K562 (cell line): ENCODE data around the gene SV2A. TPM values are rescaled to one million over a fixed set of nuclear protein-coding genes. Genes with fewer than 3 reads are reported as not detected.
A peak's percentile ranks its signal among the peaks of the same experiment; 100 is the strongest.

Experiments
- ARHGAP35 ChIP-seq: fragments of 450-650 bp; IDR thresholded peaks from 2 replicates; pipeline ENCODE4 v1.6.1; 2018; ENCODE audit not compliant: partially characterized antibody
- CBFB ChIP-seq: sonication (generic); formaldehyde crosslinking; IDR thresholded peaks from 2 replicates; pipeline ENCODE4 v1.4.0; 2020; ENCODE audit warnings: mild to moderate bottlenecking, missing genetic modification reagents
- CHD2 ChIP-seq: IDR thresholded peaks from 2 replicates; pipeline ENCODE4 v1.6.1; 2011; ENCODE audit warnings: low read depth, low read length
- FOXA1 ChIP-seq: fragments of 450-650 bp; IDR thresholded peaks from 2 replicates; pipeline ENCODE4 v1.6.1; 2016; ENCODE audit warnings: mild to moderate bottlenecking, borderline replicate concordance
- KDM1A ChIP-seq, 2 experiments: fragments of 450-650 bp; IDR thresholded peaks; 2 replicates each; pipeline ENCODE4 v1.6.1; 2016; ENCODE audit warnings: mild to moderate bottlenecking in 2 of 2
- MECOM ChIP-seq: fragments of 250-450 bp; sonication (Bioruptor Pico); IDR thresholded peaks from 2 replicates; pipeline ENCODE4 v1.8.0; 2022; ENCODE audit warnings: inconsistent platforms
- MYNN ChIP-seq, 2 experiments: sonication (generic); formaldehyde crosslinking in 1 of 2; IDR thresholded peaks; 2 replicates each; pipeline versions ENCODE4 v1.5.0 to v1.6.1; 2016 to 2020; ENCODE audit warnings: antibody characterized with exemption in 1 of 2, missing genetic modification reagents in 1 of 2
- PRMT5 ChIP-seq: sonication (generic); formaldehyde crosslinking; IDR thresholded peaks from 2 replicates; pipeline ENCODE4 v1.5.0; 2020; ENCODE audit warnings: missing genetic modification reagents
- RHOXF2B ChIP-seq: fragments of 250-450 bp; sonication (Bioruptor Pico); conservative IDR thresholded peaks from 2 replicates; pipeline ENCODE4 v1.5.1; 2021
- SIN3A ChIP-seq, 2 experiments: fragments of 150-350 bp in 1 of 2; IDR thresholded peaks; 2 replicates each; pipeline ENCODE4 v1.6.1; 2011 to 2016; ENCODE audit warnings: borderline replicate concordance in 2 of 2, low read depth in 2 of 2, low read length in 2 of 2, mild to moderate bottlenecking in 2 of 2, moderate library complexity in 2 of 2; ENCODE audit not compliant: control insufficient read depth in 1 of 2
- TAF9B ChIP-seq: fragments of 450-650 bp; IDR thresholded peaks from 2 replicates; pipeline ENCODE4 v1.6.1; 2018; ENCODE audit warnings: mild to moderate bottlenecking; ENCODE audit not compliant: partially characterized antibody
- WHSC1 ChIP-seq: IDR thresholded peaks from one replicate; pipeline ENCODE4 v1.6.1; 2012; ENCODE audit warnings: low read length, control low read depth, inconsistent platforms
- XRCC3 ChIP-seq: fragments of 450-650 bp; IDR thresholded peaks from 2 replicates; pipeline ENCODE4 v1.6.1; 2017; ENCODE audit warnings: mild to moderate bottlenecking, moderate library complexity
- ZNF174 ChIP-seq: fragments of 250-450 bp; sonication (Bioruptor Pico); IDR thresholded peaks from 2 replicates; pipeline ENCODE4 v1.4.0; 2020; ENCODE audit warnings: mild to moderate bottlenecking
- ZNF24 ChIP-seq: fragments of 450-650 bp; IDR thresholded peaks from 2 replicates; pipeline ENCODE4 v1.6.1; 2016
- ZNF253 ChIP-seq: fragments of 250-450 bp; sonication (Bioruptor Pico); conservative IDR thresholded peaks from 2 replicates; pipeline ENCODE4 v1.6.1; 2021; ENCODE audit warnings: mild to moderate bottlenecking
- ZNF77 ChIP-seq: fragments of 250-450 bp; sonication (Bioruptor Pico); IDR thresholded peaks from 2 replicates; pipeline ENCODE4 v1.5.0; 2020
- polyA plus RNA-seq, 8 experiments: library from polyadenylated mRNA; depleted of rRNA in 4 of 8; stranded (reverse) in 5 of 8; unstranded in 3 of 8; fragments of >200 nt; fragmentation: Nextera tagmentation in 2 of 8; fragmentation: Illumina TruSeq in 1 of 8; extraction: Ambion mirVana in 2 of 8; extraction: Trizol in 1 of 8; gene quantifications; 2 replicates each; pipeline versions ENCODE4 v1.2.1 to v1.2.3, GENCODE V29; 2011 to 2014; ENCODE audit warnings: inconsistent platforms in 1 of 8, missing spikeins in 1 of 8
- total RNA-seq, 7 experiments: library from RNA; depleted of rRNA in 6 of 7; stranded (reverse); fragments of >200 nt in 6 of 7; fragmentation: Illumina TruSeq in 2 of 7; extraction: Trizol in 2 of 7; gene quantifications; 2 replicates each; pipeline versions ENCODE4 v1.2.1 to v1.2.3, GENCODE V29; 2011 to 2021; ENCODE audit warnings: low replicate concordance in 1 of 7
- TF ChIP-seq, protein P1 (sequence below): sonication (generic); formaldehyde crosslinking; IDR thresholded peaks from 2 replicates; pipeline ENCODE4 v1.8.1; 2023; ENCODE audit warnings: missing genetic modification reagents, mild to moderate bottlenecking, borderline replicate concordance
- TF ChIP-seq, protein P2 (sequence below): sonication (generic); formaldehyde crosslinking; IDR thresholded peaks from 2 replicates; pipeline ENCODE4 v1.9.0; 2022; ENCODE audit warnings: mild to moderate bottlenecking, missing genetic modification reagents
- TF ChIP-seq, protein P3 (sequence below): sonication (generic); formaldehyde crosslinking; IDR thresholded peaks from 2 replicates; pipeline ENCODE4 v1.8.0; 2022; ENCODE audit warnings: missing genetic modification reagents, mild to moderate bottlenecking, moderate library complexity, borderline replicate concordance
- TF ChIP-seq, protein P4 (sequence below): sonication (generic); formaldehyde crosslinking; IDR thresholded peaks from 2 replicates; pipeline ENCODE4 v1.4.0; 2020; ENCODE audit warnings: mild to moderate bottlenecking, missing genetic modification reagents

SV2A gene
- total and polyA plus RNA-seq, 9 of the 15 experiments (the other 6 are each of a cell fraction or from before 2014, with no cell fraction given), result 0.07 to 0.22 (median 0.11) TPM; not detected in 1

DNA sequence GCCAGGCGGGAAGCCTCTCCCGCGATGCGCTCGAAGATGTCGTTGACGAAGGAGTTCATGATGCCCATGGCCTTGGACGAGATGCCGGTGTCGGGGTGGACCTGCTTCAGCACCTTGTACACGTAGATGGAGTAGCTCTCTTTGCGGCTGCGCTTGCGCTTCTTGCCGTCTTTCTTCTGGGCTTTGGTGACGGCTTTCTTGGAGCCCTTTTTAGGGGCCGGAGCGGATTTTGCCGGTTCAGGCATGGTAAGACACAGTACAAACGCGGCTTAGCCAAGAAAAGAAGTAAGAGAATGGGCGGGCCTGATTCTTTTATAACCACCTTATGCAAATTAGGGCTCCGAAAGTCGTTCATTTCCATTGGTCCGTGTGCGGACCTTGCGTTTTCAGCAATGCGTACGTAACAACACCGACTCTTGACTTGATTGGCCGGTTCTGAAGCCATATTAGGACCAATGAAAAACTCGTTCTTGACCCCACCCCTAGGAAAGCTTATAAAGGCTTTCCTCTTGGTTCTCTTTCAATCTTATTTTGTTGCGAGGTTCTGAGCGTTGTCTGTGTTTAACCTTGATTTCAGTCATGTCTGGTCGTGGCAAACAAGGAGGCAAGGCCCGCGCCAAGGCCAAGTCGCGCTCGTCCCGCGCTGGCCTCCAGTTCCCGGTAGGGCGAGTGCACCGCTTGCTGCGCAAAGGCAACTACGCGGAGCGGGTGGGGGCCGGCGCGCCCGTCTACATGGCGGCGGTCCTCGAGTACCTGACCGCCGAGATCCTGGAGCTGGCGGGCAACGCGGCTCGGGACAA lies 31.0 kb downstream of the SV2A start (continued):
- peak; percentile 48; the same call in 1 of the 2 replicates for TF ChIP-seq ZNF253 (CRISPR knock-in tag)
- TF ChIP-seq ZNF77 (CRISPR knock-in tag), result no peak
- TF ChIP-seq XRCC3, result no peak
- peak; percentile 26 to 39; a peak in 2 of 4 replicates for TF ChIP-seq SIN3A (IDR thresholded peaks at IDR 0.05; ENCODE audit: borderline replicate concordance in 2 of 2, control insufficient read depth in 1 of 2, low read depth in 2 of 2, low read length in 2 of 2)
- TF ChIP-seq FOXA1, result no peak
- TF ChIP-seq CBFB, result peak; percentile 92
- TF ChIP-seq MYNN (IDR thresholded peaks at IDR 0.05), result no peak
- no peak for TF ChIP-seq MYNN (CRISPR knock-in tag; IDR thresholded peaks at IDR 0.05)
- peak in 1 of 2 experiments; percentile 55; a peak in 3 of 4 replicates for TF ChIP-seq KDM1A (IDR thresholded peaks at IDR 0.05)
- TF ChIP-seq, protein P1, sequence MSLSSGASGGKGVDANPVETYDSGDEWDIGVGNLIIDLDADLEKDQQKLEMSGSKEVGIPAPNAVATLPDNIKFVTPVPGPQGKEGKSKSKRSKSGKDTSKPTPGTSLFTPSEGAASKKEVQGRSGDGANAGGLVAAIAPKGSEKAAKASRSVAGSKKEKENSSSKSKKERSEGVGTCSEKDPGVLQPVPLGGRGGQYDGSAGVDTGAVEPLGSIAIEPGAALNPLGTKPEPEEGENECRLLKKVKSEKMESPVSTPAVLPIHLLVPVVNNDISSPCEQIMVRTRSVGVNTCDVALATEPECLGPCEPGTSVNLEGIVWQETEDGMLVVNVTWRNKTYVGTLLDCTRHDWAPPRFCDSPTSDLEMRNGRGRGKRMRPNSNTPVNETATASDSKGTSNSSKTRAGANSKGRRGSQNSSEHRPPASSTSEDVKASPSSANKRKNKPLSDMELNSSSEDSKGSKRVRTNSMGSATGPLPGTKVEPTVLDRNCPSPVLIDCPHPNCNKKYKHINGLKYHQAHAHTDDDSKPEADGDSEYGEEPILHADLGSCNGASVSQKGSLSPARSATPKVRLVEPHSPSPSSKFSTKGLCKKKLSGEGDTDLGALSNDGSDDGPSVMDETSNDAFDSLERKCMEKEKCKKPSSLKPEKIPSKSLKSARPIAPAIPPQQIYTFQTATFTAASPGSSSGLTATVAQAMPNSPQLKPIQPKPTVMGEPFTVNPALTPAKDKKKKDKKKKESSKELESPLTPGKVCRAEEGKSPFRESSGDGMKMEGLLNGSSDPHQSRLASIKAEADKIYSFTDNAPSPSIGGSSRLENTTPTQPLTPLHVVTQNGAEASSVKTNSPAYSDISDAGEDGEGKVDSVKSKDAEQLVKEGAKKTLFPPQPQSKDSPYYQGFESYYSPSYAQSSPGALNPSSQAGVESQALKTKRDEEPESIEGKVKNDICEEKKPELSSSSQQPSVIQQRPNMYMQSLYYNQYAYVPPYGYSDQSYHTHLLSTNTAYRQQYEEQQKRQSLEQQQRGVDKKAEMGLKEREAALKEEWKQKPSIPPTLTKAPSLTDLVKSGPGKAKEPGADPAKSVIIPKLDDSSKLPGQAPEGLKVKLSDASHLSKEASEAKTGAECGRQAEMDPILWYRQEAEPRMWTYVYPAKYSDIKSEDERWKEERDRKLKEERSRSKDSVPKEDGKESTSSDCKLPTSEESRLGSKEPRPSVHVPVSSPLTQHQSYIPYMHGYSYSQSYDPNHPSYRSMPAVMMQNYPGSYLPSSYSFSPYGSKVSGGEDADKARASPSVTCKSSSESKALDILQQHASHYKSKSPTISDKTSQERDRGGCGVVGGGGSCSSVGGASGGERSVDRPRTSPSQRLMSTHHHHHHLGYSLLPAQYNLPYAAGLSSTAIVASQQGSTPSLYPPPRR (CRISPR knock-in tag), result peak; percentile 76; the same call in 1 of the 2 replicates
- peak; percentile 82 for TF ChIP-seq TAF9B
- no peak for TF ChIP-seq ZNF174 (CRISPR knock-in tag)
- no peak for TF ChIP-seq MECOM (CRISPR knock-in tag)
- TF ChIP-seq, protein P2, sequence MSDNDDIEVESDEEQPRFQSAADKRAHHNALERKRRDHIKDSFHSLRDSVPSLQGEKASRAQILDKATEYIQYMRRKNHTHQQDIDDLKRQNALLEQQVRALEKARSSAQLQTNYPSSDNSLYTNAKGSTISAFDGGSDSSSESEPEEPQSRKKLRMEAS (CRISPR knock-in tag), result peak; percentile 68
- no peak; the same call in 1 of the 2 replicates for TF ChIP-seq RHOXF2B (CRISPR knock-in tag)
- TF ChIP-seq ARHGAP35, result no peak
- TF ChIP-seq, protein P3, sequence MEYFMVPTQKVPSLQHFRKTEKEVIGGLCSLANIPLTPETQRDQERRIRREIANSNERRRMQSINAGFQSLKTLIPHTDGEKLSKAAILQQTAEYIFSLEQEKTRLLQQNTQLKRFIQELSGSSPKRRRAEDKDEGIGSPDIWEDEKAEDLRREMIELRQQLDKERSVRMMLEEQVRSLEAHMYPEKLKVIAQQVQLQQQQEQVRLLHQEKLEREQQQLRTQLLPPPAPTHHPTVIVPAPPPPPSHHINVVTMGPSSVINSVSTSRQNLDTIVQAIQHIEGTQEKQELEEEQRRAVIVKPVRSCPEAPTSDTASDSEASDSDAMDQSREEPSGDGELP, result peak; percentile 72; the same call in 1 of the 2 replicates
- TF ChIP-seq PRMT5 (CRISPR knock-in tag), result no peak
- TF ChIP-seq, protein P4, sequence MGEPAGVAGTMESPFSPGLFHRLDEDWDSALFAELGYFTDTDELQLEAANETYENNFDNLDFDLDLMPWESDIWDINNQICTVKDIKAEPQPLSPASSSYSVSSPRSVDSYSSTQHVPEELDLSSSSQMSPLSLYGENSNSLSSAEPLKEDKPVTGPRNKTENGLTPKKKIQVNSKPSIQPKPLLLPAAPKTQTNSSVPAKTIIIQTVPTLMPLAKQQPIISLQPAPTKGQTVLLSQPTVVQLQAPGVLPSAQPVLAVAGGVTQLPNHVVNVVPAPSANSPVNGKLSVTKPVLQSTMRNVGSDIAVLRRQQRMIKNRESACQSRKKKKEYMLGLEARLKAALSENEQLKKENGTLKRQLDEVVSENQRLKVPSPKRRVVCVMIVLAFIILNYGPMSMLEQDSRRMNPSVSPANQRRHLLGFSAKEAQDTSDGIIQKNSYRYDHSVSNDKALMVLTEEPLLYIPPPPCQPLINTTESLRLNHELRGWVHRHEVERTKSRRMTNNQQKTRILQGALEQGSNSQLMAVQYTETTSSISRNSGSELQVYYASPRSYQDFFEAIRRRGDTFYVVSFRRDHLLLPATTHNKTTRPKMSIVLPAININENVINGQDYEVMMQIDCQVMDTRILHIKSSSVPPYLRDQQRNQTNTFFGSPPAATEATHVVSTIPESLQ (CRISPR knock-in tag), result no peak
- TF ChIP-seq ZNF24, result peak; percentile 53
- TF ChIP-seq CHD2, result peak; percentile 74; the same call in 1 of the 2 replicates
- no peak for TF ChIP-seq WHSC1
